ENCODE measurements around the gene IL6.
"Not testable (repeated sequence)": the region's sequence is repeated elsewhere in the genome, so short reads cannot be mapped to it uniquely, and the experiment has no call there.

Gene IL6

DNA sequence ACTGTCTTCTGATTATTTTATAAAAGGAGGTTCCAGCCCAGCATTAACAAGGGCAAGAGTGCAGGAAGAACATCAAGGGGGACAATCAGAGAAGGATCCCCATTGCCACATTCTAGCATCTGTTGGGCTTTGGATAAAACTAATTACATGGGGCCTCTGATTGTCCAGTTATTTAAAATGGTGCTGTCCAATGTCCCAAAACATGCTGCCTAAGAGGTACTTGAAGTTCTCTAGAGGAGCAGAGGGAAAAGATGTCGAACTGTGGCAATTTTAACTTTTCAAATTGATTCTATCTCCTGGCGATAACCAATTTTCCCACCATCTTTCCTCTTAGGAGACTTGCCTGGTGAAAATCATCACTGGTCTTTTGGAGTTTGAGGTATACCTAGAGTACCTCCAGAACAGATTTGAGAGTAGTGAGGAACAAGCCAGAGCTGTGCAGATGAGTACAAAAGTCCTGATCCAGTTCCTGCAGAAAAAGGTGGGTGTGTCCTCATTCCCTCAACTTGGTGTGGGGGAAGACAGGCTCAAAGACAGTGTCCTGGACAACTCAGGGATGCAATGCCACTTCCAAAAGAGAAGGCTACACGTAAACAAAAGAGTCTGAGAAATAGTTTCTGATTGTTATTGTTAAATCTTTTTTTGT is 2.3 kb downstream of the IL6 start:
- no peak for DNase-seq

DNA sequence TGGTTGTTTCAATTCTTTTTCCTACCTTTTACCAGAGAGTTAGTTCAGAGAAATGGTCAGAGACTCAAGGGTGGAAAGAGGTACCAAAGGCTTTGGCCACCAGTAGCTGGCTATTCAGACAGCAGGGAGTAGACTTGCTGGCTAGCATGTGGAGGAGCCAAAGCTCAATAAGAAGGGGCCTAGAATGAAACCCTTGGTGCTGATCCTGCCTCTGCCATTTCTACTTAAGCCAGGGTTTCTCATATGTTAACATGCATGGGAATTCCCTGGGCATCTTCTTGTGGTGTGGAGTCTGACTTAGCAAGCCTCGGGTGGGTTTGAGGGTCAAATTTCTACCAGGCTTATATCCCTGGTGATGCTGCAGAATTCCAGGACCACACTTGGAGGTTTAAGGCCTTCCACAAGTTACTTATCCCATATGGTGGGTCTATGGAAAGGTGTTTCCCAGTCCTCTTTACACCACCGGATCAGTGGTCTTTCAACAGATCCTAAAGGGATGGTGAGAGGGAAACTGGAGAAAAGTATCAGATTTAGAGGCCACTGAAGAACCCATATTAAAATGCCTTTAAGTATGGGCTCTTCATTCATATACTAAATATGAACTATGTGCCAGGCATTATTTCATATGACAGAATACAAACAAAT is 3.2 kb downstream of the IL6 start:
- DNase-seq: no peak

DNA sequence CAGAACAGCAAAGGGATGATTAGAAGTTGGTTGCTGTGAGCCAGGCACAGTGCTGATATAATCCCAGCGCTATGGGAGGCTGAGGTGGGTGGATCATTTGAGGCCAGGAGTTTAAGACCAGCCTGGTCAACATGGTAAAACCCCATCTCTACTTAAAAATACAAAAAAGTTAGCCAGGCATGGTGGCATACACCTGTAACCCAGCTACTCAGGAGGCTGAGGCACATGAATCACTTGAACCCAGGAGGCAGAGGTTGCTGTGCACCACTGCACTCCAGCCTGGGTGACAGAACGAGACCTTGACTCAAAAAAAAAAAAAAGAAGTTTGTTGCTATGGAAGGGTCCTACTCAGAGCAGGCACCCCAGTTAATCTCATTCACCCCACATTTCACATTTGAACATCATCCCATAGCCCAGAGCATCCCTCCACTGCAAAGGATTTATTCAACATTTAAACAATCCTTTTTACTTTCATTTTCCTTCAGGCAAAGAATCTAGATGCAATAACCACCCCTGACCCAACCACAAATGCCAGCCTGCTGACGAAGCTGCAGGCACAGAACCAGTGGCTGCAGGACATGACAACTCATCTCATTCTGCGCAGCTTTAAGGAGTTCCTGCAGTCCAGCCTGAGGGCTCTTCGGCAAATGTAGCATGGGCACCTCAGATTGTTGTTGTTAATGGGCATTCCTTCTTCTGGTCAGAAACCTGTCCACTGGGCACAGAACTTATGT is 4.1 kb downstream of the IL6 start:
- DNase-seq: no peak

DNA sequence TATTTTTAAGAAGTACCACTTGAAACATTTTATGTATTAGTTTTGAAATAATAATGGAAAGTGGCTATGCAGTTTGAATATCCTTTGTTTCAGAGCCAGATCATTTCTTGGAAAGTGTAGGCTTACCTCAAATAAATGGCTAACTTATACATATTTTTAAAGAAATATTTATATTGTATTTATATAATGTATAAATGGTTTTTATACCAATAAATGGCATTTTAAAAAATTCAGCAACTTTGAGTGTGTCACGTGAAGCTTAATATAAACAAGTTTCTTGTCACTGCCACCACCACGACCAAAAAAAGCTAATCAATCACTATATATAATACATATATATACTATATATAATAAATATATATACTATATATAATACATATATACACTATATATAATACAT is 4.8 kb downstream of the IL6 start:
- DNase-seq: no peak

DNA sequence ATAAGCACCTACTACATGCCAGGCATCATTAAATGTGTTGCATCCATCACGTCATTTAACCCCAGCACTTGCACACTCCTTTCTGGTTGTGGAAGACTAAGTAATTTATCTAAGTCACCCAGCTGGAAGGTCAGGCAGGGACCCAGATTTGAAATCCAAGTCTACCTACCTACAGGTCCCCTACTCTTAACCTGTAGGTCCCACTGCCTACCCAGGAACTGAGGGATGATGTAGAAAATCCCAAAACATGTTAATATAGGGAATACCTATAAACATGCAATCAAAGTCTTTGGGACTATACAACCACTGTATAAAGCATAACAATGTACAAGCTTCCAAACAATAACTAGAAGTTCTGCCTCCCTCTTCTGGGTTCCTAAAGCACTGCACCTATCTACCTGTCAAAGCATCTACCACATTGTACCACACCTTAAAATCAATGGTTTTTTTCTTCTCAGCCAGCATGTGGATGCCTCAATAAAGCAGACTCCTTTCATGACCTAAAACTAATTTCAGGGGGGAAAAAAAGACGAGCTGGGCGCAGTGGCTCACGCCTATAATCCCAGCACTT is 5.6 kb downstream of the IL6 start:
- no peak for DNase-seq

DNA sequence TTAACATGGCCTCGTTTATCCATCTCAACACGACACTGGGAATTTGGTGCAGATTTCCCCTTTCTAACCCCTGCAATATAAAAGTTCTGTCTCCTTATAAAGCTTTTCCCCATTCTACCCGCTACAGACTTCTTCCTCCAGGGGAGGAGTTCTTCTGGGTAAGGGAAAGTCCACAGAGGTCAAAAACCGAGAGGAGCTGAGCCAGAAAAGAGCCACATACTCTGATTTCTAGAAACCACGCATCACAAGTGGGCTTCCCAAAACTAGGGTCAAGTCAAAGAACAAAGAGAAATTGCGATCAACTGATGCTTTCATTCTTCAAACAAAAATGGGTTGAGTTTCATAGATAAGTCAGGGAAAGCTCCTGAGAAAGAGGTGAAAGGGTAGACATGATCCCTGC is 6.8 kb downstream of the IL6 start:
- no peak for DNase-seq

DNA sequence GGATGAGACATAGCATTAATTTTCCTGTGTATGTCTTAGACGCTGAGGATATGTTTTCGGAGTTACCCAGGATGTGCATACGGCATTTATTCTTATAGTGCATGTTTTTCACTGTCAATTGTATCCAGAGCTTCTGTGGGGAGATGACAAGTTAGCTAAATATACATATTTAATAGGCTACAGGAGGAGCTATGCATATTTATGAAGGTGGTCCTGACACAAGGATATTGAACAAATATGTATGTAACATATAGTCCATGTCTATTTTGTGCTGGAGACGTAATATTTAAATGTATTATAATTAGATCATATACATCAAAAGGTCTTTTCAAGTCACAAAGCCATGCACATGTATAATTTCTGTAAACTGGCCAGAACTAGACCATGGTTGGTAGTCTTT is 16.0 kb downstream of the IL6 start:
- DNase-seq: no peak

DNA sequence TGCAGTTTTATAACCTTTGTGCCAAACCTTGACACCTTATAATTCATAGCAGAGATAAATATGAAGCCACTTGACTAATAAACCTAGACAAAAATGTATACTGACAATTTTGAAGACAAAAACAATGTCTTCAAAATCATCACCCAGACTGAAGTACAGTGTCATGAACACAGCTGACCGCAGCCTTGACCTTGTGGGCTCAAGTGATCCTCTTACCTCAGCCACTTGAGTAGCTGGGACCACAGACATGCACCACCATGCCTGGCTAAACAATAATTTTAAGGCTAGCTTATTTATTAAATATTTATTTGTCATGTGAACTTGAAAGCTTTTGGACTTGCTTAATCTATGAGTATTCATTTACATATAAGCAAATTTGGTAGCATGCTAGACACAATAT is 24.3 kb downstream of the IL6 start:
- DNase-seq: no peak

DNA sequence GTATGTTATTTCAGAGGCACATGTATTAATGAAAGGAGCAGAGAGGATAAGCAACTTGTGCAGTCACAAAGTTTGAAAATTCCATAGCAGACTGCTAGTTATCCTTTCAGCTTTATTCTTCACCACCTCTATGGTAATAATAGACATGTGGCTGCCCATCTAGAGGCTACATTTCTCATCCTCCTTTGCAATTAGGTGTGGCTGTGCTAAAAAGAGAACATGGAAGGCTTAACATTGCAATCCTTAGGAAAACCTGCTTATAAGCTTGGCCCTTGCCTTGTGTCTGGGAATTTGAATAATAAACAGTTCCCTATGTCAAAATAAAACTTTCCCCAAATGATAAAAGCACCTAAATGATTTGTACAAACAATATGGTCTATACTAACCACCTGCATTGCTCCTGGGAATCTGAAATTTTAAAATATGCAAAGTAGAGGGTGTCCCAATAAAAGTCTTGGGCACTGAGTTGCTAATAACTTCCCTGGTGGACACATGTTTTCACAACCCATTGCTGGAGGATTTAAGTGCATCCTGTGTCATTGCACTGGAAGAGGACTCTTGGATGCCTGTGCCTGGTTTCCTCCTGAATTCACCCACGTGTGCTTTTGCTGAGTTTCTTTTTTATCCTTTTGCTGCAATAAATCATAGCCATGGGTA is 30.5 kb downstream of the IL6 start:
- no peak for DNase-seq

DNA sequence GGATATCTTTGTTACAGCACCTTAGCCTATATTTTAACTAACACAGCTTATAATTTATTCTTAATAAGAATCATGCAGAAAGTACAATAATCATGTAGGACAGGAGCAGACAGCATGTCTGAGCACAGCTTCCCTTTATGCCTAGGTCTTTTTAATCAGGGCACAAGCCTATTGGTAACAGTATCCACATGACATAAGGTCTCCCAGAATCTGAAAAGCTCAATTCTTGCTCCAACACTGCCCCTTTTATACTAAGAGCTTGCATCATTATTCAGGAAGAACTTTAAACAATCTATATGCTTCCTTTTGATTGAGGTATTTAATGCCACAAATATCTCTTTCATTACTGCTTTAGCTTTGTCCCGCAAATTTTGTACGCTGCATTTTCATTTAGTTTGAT is 31.6 kb downstream of the IL6 start:
- DNase-seq: no peak

DNA sequence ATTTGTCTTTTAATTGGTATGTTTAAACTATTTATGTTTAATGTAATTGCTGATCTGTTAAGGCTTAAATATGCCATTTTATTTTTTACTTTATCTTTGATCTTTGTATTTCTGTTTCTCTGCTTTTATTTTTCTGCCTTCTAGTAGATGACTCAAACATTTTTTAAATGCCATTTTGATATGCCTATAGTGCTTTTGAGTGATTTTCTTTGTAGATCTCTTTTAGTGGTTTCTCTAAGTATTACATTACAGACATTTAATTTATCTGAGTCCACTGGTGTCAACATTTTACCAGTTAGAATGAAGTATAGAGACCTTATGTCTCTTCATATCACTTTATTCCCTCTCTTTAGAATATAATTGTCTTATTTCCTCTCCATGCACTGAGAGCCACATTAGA is 32.7 kb downstream of the IL6 start:
- DNase-seq: no peak

DNA sequence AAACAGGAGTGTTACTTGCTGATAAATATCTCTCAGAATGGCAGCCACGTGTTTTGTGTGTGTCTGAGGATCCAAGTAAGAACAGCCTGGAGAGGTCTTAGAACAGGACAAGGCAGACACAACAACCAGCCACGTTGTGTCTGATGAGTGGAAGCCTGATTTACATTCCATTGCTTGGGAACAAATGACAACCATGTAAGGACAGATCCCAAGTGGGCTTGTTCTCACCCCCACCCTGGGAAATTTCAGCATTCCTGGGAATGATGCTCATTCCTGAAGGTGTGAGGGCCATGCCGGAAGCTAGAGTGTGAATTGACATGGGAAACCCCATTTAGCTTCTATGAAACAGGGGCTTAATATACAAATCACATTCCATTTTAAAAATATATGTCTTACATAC is 35.9 kb downstream of the IL6 start:
- no peak for DNase-seq

DNA sequence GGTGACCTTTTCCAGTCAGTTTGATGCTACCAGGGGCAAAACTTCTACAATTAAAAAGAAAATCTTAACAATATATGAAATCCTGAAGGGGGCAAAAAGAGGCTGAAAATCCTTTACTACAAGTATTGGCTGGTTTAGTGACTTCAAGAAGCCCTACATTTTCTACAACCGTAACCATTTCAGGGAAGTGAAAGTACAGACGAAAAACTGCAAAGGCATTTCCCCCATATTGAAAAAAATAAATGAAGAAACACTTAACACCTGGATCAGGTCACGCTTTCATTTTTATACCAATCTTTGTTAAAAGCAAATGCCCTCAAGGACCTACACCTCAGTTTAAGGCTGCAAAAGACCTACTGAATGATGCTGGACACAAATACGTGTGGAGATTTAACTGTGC is 38.6 kb downstream of the IL6 start:
- DNase-seq: no peak

DNA sequence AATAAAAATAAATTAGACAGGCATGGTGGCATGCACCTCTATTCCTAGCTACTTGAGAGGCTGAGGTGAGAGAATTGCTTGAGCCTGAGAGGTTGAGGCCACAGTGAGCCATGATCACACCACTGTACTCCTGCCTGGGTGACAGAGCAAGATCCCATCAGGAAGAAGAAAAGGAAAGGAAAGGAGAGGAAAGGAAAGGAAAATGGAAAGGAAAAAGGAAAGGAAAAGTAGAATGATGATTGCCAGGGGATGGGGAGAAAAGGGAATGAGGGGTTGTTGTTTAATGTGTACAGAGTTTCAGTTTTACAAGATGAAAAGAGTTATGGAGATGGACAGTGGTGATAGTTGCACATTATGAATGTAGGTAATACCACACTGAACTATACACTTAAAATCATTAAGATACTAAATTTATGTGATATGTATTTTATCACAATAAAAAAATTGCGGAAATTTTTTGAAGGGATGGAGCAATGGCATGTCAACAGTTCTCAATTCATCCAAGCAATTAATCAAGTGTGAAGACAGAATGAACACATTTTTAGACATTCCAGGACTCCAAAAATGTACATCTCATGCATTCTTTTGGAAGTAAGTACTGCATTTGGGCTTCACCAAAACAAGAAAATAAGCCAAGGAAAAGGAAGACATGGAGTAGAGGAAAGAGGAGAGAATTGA is 44.3 kb downstream of the IL6 start:
- DNase-seq: no peak

DNA sequence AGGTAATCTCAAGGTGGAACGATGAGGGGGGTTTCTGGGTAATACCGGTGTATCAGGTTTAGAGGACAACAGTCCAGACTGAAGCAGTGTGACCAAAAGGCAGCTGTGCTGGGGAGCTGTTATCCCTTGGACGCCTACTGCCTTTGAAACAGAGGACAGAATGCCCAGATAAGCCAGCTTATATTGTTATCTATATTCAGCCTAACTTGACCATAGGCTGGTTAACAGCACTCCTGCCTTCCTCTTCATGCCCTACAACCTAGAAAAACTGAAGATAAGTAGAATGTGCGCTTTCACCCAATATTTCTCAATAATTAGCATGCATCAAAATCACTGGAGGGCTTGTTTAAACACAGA is 44.9 kb downstream of the IL6 start:
- no peak for DNase-seq

DNA sequence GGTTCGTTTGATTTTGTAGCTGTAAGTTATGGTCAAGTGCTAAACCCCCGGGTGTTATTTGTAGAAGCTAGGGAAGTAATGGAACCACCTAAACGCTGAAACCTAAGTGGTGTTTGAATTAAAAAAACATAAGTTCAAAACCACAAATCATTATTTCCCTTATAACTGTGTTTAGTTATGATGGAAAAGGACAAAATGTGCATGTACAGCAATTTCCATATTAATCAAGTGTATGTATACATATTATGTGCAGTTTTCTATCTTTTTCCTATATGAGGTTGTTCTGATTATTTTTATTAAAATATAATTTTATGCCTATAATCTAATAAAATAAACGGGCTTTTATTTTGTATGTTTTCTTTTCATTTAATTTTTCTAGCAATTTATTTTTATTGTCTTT is 45.9 kb downstream of the IL6 start:
- DNase-seq: no peak

DNA sequence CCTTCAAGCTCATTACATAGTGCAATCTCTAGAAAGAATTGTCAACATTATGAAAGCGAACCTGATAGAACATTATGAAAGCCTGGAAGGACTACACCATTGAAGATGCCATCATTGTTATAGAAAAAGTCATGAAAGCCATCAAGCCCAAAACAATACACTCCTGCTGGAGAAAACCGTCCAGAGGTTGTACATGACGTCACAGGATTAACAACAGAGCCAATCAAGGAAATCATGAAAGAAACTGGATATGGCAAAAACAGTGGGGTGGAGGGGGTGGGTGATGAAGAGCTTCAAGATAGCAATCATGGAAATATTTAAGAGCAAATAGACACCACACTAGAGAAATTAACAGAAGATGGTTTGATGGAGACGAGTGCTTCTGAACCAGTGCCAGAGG is 50.0 kb downstream of the IL6 start:
- DNase-seq: no peak

DNA sequence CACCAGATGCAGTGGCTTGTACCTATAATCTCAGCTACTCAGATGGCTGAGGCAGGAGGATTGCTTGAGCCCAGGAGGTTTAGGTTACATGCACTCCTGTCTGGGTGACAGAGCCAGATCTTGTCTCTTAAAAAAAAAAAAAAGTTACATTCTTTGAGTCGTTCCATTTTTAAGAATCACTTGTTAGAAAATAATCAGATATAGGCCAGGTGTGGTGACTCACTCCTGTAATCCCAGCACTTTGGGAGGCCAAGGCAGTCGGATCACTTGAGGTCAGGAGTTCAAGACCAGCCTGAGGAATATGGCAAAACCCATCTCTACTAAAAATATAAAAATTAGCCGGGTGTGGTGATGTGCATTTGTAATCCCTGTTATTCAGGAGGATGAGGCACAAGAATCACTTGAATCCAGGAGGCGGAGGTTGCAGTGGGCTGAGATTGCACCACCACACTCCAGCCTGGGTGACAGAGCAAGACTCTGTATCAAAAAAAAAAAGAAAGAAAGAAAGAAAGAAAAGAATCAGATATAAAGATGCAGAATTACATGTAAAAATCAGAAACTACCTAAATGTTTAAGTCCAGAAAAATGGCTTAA is 52.8 kb downstream of the IL6 start:
- not testable (repeated sequence) for DNase-seq

DNA sequence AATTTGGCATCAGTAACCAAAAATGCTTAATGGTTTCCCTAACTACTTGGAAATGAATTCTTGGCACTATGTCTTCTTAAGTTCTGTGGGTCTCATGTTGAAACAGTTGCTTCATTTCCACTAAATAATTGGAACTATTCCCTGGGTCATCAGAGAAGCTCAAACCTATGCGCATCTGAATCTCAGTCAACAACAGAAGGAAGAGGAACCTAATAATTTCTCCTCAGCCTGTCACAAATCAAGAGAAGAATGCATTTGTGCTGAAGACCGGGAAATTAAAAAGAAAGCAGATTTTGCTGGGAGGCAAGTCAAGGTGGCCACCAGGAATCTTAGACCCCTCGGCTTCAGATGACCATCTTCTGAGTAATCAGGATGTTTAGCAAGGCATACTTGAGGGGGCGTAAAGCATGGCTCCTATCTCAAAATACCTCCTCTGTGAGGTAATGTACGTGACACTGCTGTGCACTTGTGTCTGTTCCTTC is 54.3 kb downstream of the IL6 start:
- no peak for DNase-seq

Measured in CD4-positive, alpha-beta T cell treated with Interferon alpha-2 for 1 hour (primary cell).